ENCODE results near the gene EXOC5.
A peak's percentile ranks its signal among the peaks of the same experiment; 100 is the strongest.

Gene EXOC5

GRCh38 chr14:57161583-57162234 is 107.0 kb downstream of the EXOC5 start:
- peak in 1 of 2 experiments; percentile 47 for DNase-seq

DNA sequence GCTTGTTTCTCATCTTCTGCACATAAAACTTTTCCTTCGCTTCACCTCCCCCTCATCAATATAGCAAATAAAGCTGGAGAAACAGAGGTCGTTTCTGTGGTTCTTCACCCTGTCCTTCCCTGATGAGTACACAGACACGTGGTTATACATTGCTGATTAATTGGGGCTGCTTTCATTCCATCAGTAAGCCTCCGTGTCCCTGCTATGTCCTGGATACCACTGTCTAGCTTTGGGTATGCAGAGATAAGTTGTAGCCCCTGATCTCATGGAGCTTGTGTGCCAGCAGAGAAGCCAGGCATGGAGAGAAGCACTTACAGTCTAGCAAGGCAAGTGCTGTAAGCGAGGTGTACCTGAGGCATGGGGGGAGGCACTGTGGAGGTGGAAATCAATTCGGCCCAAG is 108.4 kb downstream of the EXOC5 start:
- no peak for DNase-seq

DNA sequence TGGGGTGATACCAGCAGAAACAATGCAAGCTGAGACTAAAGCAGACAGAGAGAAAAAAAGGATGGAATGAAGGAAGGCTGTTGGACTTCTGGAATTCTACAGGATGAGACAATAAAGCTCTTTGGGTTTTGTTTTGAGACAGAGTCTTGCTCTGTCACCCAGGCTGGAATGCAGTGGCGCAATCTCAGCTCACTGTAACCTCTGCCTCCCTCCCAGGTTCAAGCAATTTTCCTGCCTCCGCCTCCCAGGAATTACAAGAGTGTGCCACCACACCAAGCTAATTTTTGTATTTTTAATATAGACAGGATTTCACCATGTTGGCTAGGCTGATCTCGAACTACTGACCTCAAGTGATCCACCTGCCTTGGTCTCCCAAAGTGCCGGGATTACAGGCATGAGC is 115.4 kb downstream of the EXOC5 start:
- DNase-seq = no peak
